SU-DHL-6 (cell line): ENCODE results near the gene FGFR2.

Source experiments
- H2AFZ ChIP-seq: fragments of 200-600 bp; sonication (generic); 2 replicates; pipeline ENCODE4 v1.6.1; 2014; ENCODE audit warnings: low read depth, mild to moderate bottlenecking, moderate library complexity, mixed read lengths, antibody characterized with exemption, low read length; ENCODE audit not compliant: severe bottlenecking
- H3F3A ChIP-seq: fragments of 200-600 bp; shearing (Covaris generic); 2 replicates; pipeline ENCODE4 v1.6.0; 2016; ENCODE audit warnings: antibody characterized with exemption, mild to moderate bottlenecking; ENCODE audit not compliant: insufficient read depth
- H3K27ac ChIP-seq: fragments of 200-600 bp; sonication (generic); 2 replicates; pipeline ENCODE4 v1.5.1; 2016; ENCODE audit warnings: low read depth, mild to moderate bottlenecking, low read length, moderate library complexity, mixed read lengths
- H3K27me3 ChIP-seq: fragments of 200-600 bp; sonication (generic), shearing (Covaris generic); 2 replicates; pipeline ENCODE4 v1.6.0; 2014; ENCODE audit warnings: mild to moderate bottlenecking, low read length
- H3K36me3 ChIP-seq: fragments of 200-600 bp; sonication (generic); 2 replicates; pipeline ENCODE4 v1.6.1; 2014; ENCODE audit warnings: mild to moderate bottlenecking, low read length, mixed read lengths
- H3K4me2 ChIP-seq: fragments of 300-600, 200-600 bp; shearing (Covaris generic), sonication (generic); 2 replicates; pipeline ENCODE4 v1.6.0; 2014; ENCODE audit warnings: low read length, low read depth, mild to moderate bottlenecking; ENCODE audit not compliant: poor library complexity, severe bottlenecking
- H3K4me3 ChIP-seq: fragments of 200-600 bp; sonication (generic); 2 replicates; pipeline ENCODE4 v1.5.1; 2014; ENCODE audit warnings: antibody characterized with exemption, low read length, mild to moderate bottlenecking, mixed read lengths; ENCODE audit not compliant: insufficient read depth, poor library complexity, severe bottlenecking
- H3K79me2 ChIP-seq: fragments of 200-600 bp; sonication (generic); 2 replicates; pipeline ENCODE4 v1.6.1; 2014; ENCODE audit warnings: mild to moderate bottlenecking, low read length, moderate library complexity; ENCODE audit not compliant: insufficient read depth
- H3K9ac ChIP-seq: fragments of 200-600 bp; sonication (generic); 2 replicates; pipeline ENCODE4 v1.7.0; 2014; ENCODE audit warnings: mild to moderate bottlenecking, low read length
- H3K9me2 ChIP-seq: fragments of 200-600 bp; sonication (generic); replicated peaks from 2 replicates; pipeline ENCODE4 v1.6.1; 2014; ENCODE audit warnings: low read length; ENCODE audit not compliant: insufficient read depth
- H3K9me3 ChIP-seq: fragments of 200-600 bp; sonication (generic); 2 replicates; pipeline ENCODE4 v1.6.1; 2014; ENCODE audit warnings: low read length, mixed read lengths; ENCODE audit not compliant: insufficient read depth
- H4K20me1 ChIP-seq: fragments of 200-600 bp; sonication (generic); 2 replicates; pipeline ENCODE4 v1.6.1; 2014; ENCODE audit warnings: low read depth, mild to moderate bottlenecking, antibody characterized with exemption, low read length, moderate library complexity, mixed read lengths
- CTCF ChIP-seq: fragments of 200-600 bp; sonication (generic); IDR thresholded peaks from one replicate; pipeline ENCODE4 v1.5.1; 2017; ENCODE audit warnings: antibody characterized with exemption, mild to moderate bottlenecking, low read length, moderate library complexity; ENCODE audit not compliant: insufficient read depth, poor library complexity, severe bottlenecking
- EZH2phosphoT487 ChIP-seq: fragments of 200-600 bp; sonication (generic), shearing (Covaris generic); conservative IDR thresholded peaks from 2 replicates; pipeline ENCODE4 v1.6.1; 2018; ENCODE audit warnings: mild to moderate bottlenecking, antibody characterized with exemption, low read length, moderate library complexity, mixed read lengths

FGFR2 gene

DNA sequence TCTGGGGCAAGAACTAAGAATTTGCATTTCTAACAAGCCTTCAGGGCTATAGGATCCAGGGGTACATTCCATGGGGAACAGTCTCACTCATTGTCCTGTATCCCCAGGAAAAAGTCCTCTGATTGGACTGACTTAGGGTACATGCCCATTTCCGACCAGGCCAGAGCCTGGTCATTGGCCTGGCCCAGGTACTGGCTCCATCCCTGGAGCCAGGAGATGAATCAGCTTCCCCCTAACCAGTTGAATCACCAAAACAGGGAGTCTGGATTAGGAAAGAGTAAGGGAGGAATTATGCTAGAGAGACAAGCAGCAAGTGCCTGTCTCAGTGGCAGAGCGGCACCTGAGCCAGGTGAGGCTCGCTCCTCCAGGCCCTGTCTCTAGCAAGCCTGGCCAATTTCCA, 137.5 kb downstream of the FGFR2 start:
- no peak overlapping the region for H3K9ac ChIP-seq
- TF ChIP-seq CTCF (no peak), EZH2phosphoT487 (no peak)
- H3K9me2 ChIP-seq = no peaks in the 10 kb centered on the region
- no peak overlapping the region for H3K4me2 ChIP-seq
- no peaks in the 10 kb centered on the region for H3K79me2 ChIP-seq
- H3K27ac ChIP-seq = no peak overlapping the region
- H3K27me3 ChIP-seq = no peaks in the 10 kb centered on the region
- no peaks in the 10 kb centered on the region for H3K36me3 ChIP-seq
- no peaks in the 10 kb centered on the region for H4K20me1 ChIP-seq
- no peak overlapping the region for H2AFZ ChIP-seq
- H3K4me3 ChIP-seq = no peak overlapping the region
- no peaks in the 10 kb centered on the region for H3F3A ChIP-seq
- H3K9me3 ChIP-seq = no peaks in the 10 kb centered on the region

GRCh38 chr10:121459622-121460453, 138.4 kb downstream of the FGFR2 start:
- Histone ChIP-seq H3K36me3 (no peaks in the 10 kb centered on the region), H4K20me1 (no peaks in the 10 kb centered on the region), H3K4me2 (no peak overlapping the region), H3F3A (no peaks in the 10 kb centered on the region), H3K9me2 (no peaks in the 10 kb centered on the region), H3K4me3 (no peak overlapping the region), H3K9ac (no peak overlapping the region), H2AFZ (no peak overlapping the region), H3K79me2 (no peaks in the 10 kb centered on the region), H3K9me3 (no peaks in the 10 kb centered on the region), H3K27me3 (no peaks in the 10 kb centered on the region), H3K27ac (no peak overlapping the region)
- TF ChIP-seq CTCF (no peak), EZH2phosphoT487 (no peak)

- no peaks in the 10 kb centered on the region for H3K27me3 ChIP-seq
- no peaks in the 10 kb centered on the region for H3F3A ChIP-seq
- TF ChIP-seq CTCF = no peak
- no peak for TF ChIP-seq EZH2phosphoT487
- H3K27ac ChIP-seq = no peak overlapping the region
- H2AFZ ChIP-seq = no peak overlapping the region
- H3K9me2 ChIP-seq = no peaks in the 10 kb centered on the region
- no peak overlapping the region for H3K4me2 ChIP-seq
- no peaks in the 10 kb centered on the region for H3K36me3 ChIP-seq
- H4K20me1 ChIP-seq = no peaks in the 10 kb centered on the region
- H3K9me3 ChIP-seq = no peaks in the 10 kb centered on the region
- H3K4me3 ChIP-seq = no peak overlapping the region
- no peaks in the 10 kb centered on the region for H3K79me2 ChIP-seq
- H3K9ac ChIP-seq = no peak overlapping the region
Observed at GRCh38 chr10:121459279-121459621, 139.0 kb downstream of the FGFR2 start.
